CD4-positive, alpha-beta T cell (primary cell): Measurements from ENCODE around the gene KLF4. TPM values are rescaled to one million over a fixed set of nuclear protein-coding genes. Genes with fewer than 3 reads are reported as not detected.
"Not testable (repeated sequence)": the region's sequence is repeated elsewhere in the genome, so short reads cannot be mapped to it uniquely, and the experiment has no call there.

Experiments
- ATAC-seq: fragments of 200-7000 bp; cut with Tn5 transposase; one replicate; pipeline ENCODE4 v1.10.0; 2022; ENCODE audit warnings: mild to moderate bottlenecking; ENCODE audit not compliant: poor library complexity
- CTCF ChIA-PET: fragments of 350-600 bp; sonication (Branson Sonifier 250); formaldehyde crosslinking; loops from one replicate; lab custom pipeline; 2021; ENCODE audit warnings: antibody characterized with exemption, inconsistent platforms; lab: Charles Lee
- POLR2A ChIA-PET: fragments of 350-600 bp; sonication (Branson Sonifier 250); formaldehyde crosslinking; loops from one replicate; lab custom pipeline; 2021; ENCODE audit warnings: antibody characterized with exemption, inconsistent platforms; lab: Charles Lee
- DNase-seq, 14 experiments: peaks; one replicate each; pipeline ENCODE4 v3.0.0-alpha.2; 2013 to 2020; ENCODE audit warnings: mixed read lengths in 2 of 14
- H3K27ac ChIP-seq, 2 donors: one replicate each; pipeline versions ENCODE4 v1.5.1 to v1.7.0; 2013; ENCODE audit warnings: low read length in 2 of 2, low read depth in 1 of 2, mild to moderate bottlenecking in 1 of 2
- H3K27me3 ChIP-seq, 2 experiments: 1 replicate in 1 of 2; 2 replicates in 1 of 2; pipeline versions ENCODE4 v1.6.1 to v1.7.0; 2013; ENCODE audit warnings: low read length in 2 of 2, control low read depth in 1 of 2, mild to moderate bottlenecking in 1 of 2, moderate library complexity in 1 of 2; ENCODE audit not compliant: insufficient read depth in 2 of 2, control insufficient read depth in 1 of 2
- H3K36me3 ChIP-seq: one replicate; pipeline ENCODE4 v1.6.1; 2013; ENCODE audit warnings: low read length, control low read depth; ENCODE audit not compliant: insufficient read depth
- H3K4me1 ChIP-seq: one replicate; pipeline ENCODE4 v1.6.1; 2013; ENCODE audit warnings: low read length, control low read depth; ENCODE audit not compliant: insufficient read depth
- H3K4me3 ChIP-seq: one replicate; pipeline ENCODE4 v1.5.1; 2013; ENCODE audit warnings: mild to moderate bottlenecking, low read length, moderate library complexity
- H3K9me3 ChIP-seq, 2 experiments: 1 replicate in 1 of 2; 2 replicates in 1 of 2; pipeline versions ENCODE4 v1.6.1 to v1.7.0; 2013; ENCODE audit warnings: low read length in 2 of 2, mild to moderate bottlenecking in 2 of 2, control low read depth in 1 of 2, moderate library complexity in 1 of 2; ENCODE audit not compliant: control insufficient read depth in 1 of 2, insufficient read depth in 1 of 2
- H3K27ac Mint-ChIP-seq: one replicate; pipeline ENCODE4 v1.8.0; 2020; ENCODE audit warnings: mixed read lengths
- H3K27me3 Mint-ChIP-seq: one replicate; pipeline ENCODE4 v1.8.0; 2021; ENCODE audit warnings: mixed read lengths
- H3K36me3 Mint-ChIP-seq: one replicate; pipeline ENCODE4 v1.8.0; 2021; ENCODE audit warnings: low read depth, mixed read lengths
- H3K4me1 Mint-ChIP-seq: one replicate; pipeline ENCODE4 v1.8.0; 2021; ENCODE audit warnings: low read depth, mixed read lengths
- H3K4me3 Mint-ChIP-seq: one replicate; pipeline ENCODE4 v1.8.0; 2020; ENCODE audit warnings: mild to moderate bottlenecking, mixed read lengths
- H3K9me3 Mint-ChIP-seq: one replicate; pipeline ENCODE4 v1.8.0; 2020; ENCODE audit warnings: mixed read lengths
- intact Hi-C, 2 experiments: fragments of 100-400 bp; cut with DNase I in 1 of 2; cut with micrococcal nuclease in 1 of 2; formaldehyde crosslinking; loops; one replicate each; pipeline versions ENCODE4 v1.15.1 to v1.9.0; 2023 to 2025; cut with DNase I, micrococcal nuclease
- total RNA-seq, 174 experiments: library from RNA in 2 of 174; stranded (reverse) in 2 of 174; gene quantifications; one replicate each; pipeline ENCODE4 v1.2.3 and lab custom pipeline; 2021 to 2026
- TF ChIP-seq, protein P1 (sequence below): fragments of 200-600 bp; IDR thresholded peaks from one replicate; pipeline ENCODE4 v1.8.0; 2022; ENCODE audit warnings: antibody characterized with exemption, mild to moderate bottlenecking

KLF4 gene
- total RNA-seq, 2 experiments from 2014 or later: 12.9 to 13.2 TPM

GRCh38 chr9:107504585-107505455, 15.3 kb upstream of the KLF4 start:
- CTCF ChIA-PET: no interaction called here
- no peak for ATAC-seq

GRCh38 chr9:107502464-107502863, 12.9 kb upstream of the KLF4 start:
- TF ChIP-seq, protein P1, sequence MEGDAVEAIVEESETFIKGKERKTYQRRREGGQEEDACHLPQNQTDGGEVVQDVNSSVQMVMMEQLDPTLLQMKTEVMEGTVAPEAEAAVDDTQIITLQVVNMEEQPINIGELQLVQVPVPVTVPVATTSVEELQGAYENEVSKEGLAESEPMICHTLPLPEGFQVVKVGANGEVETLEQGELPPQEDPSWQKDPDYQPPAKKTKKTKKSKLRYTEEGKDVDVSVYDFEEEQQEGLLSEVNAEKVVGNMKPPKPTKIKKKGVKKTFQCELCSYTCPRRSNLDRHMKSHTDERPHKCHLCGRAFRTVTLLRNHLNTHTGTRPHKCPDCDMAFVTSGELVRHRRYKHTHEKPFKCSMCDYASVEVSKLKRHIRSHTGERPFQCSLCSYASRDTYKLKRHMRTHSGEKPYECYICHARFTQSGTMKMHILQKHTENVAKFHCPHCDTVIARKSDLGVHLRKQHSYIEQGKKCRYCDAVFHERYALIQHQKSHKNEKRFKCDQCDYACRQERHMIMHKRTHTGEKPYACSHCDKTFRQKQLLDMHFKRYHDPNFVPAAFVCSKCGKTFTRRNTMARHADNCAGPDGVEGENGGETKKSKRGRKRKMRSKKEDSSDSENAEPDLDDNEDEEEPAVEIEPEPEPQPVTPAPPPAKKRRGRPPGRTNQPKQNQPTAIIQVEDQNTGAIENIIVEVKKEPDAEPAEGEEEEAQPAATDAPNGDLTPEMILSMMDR: no peak
- intact Hi-C loops: no loop called here
- ChIA-PET POLR2A (no interaction called here), CTCF (no interaction called here)
- peaks cover 12% of the 10 kb centered on the region for H3K27me3 Mint-ChIP-seq
- H3K27ac ChIP-seq: no peak overlapping the region
- no peak overlapping the region for H3K4me3 Mint-ChIP-seq
- H3K9me3 ChIP-seq: peaks cover 0 to 5% of the 10 kb centered on the region in 2 experiments
- no peaks in the 10 kb centered on the region for H3K36me3 ChIP-seq
- H3K36me3 Mint-ChIP-seq: no peaks in the 10 kb centered on the region
- ATAC-seq: no peak
- H3K4me1 Mint-ChIP-seq: no peaks in the 10 kb centered on the region
- no peak overlapping the region for H3K27ac Mint-ChIP-seq
- DNase-seq: no peak
- H3K9me3 Mint-ChIP-seq: no peaks in the 10 kb centered on the region
- H3K4me3 ChIP-seq: no peak overlapping the region
- H3K27me3 ChIP-seq: no peaks in the 10 kb centered on the region
- H3K4me1 ChIP-seq: no peaks in the 10 kb centered on the region

More at GRCh38 chr9:107504585-107505455, 15.3 kb upstream of the KLF4 start:
- Mint-ChIP-seq H3K4me1 (no peaks in the 10 kb centered on the region), H3K27ac (no peak overlapping the region), H3K4me3 (no peak overlapping the region), H3K27me3 (peaks cover 24% of the 10 kb centered on the region), H3K36me3 (no peaks in the 10 kb centered on the region), H3K9me3 (no peaks in the 10 kb centered on the region)
- H3K4me1 ChIP-seq: no peaks in the 10 kb centered on the region
- peaks cover 0 to 5% of the 10 kb centered on the region in 2 experiments for H3K9me3 ChIP-seq
- TF ChIP-seq, protein P1: no peak
- H3K27me3 ChIP-seq: no peaks in the 10 kb centered on the region
- POLR2A ChIA-PET: no interaction called here
- intact Hi-C loops: no loop called here
- H3K4me3 ChIP-seq: no peak overlapping the region
- no peak overlapping the region for H3K27ac ChIP-seq
- no peaks in the 10 kb centered on the region for H3K36me3 ChIP-seq
- peak in 1 of 14 experiments; percentile 27 for DNase-seq

GRCh38 chr9:107500421-107501200, 11.0 kb upstream of the KLF4 start:
- intact Hi-C loops, H3K27ac Mint-ChIP-seq, H3K4me3 Mint-ChIP-seq, H3K4me1 ChIP-seq, H3K9me3 ChIP-seq, H3K27me3 ChIP-seq, CTCF ChIA-PET, DNase-seq, H3K36me3 Mint-ChIP-seq, POLR2A ChIA-PET, H3K4me3 ChIP-seq, H3K36me3 ChIP-seq, ATAC-seq, H3K27ac ChIP-seq, H3K9me3 Mint-ChIP-seq, H3K4me1 Mint-ChIP-seq: not testable (repeated sequence)
- H3K27me3 Mint-ChIP-seq: peaks cover 10% of the 10 kb centered on the region
